Choroid plexus epithelial cell (primary cell): Measurements from ENCODE around the gene TPST2.

ENCODE experiments used
- DNase-seq: peaks from one replicate; pipeline ENCODE4 v3.0.0-alpha.2; 2010; ENCODE audit warnings: low read depth
- H3K4me3 ChIP-seq: 2 replicates; pipeline ENCODE4 v1.5.1; 2011; ENCODE audit warnings: low read depth, mild to moderate bottlenecking, control low read depth, low read length, moderate library complexity
- TF ChIP-seq, protein P1 (sequence below): conservative IDR thresholded peaks from 2 replicates; pipeline ENCODE4 v1.5.1; 2011; ENCODE audit warnings: low read depth, mild to moderate bottlenecking, control low read depth, inconsistent platforms, low read length, moderate library complexity

The TPST2 gene

GRCh38 chr22:26547426-26547825, 42.5 kb downstream of the TPST2 start:
- no peak overlapping the region for H3K4me3 ChIP-seq
- TF ChIP-seq, protein P1, sequence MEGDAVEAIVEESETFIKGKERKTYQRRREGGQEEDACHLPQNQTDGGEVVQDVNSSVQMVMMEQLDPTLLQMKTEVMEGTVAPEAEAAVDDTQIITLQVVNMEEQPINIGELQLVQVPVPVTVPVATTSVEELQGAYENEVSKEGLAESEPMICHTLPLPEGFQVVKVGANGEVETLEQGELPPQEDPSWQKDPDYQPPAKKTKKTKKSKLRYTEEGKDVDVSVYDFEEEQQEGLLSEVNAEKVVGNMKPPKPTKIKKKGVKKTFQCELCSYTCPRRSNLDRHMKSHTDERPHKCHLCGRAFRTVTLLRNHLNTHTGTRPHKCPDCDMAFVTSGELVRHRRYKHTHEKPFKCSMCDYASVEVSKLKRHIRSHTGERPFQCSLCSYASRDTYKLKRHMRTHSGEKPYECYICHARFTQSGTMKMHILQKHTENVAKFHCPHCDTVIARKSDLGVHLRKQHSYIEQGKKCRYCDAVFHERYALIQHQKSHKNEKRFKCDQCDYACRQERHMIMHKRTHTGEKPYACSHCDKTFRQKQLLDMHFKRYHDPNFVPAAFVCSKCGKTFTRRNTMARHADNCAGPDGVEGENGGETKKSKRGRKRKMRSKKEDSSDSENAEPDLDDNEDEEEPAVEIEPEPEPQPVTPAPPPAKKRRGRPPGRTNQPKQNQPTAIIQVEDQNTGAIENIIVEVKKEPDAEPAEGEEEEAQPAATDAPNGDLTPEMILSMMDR, result no peak
- DNase-seq, result no peak

DNA sequence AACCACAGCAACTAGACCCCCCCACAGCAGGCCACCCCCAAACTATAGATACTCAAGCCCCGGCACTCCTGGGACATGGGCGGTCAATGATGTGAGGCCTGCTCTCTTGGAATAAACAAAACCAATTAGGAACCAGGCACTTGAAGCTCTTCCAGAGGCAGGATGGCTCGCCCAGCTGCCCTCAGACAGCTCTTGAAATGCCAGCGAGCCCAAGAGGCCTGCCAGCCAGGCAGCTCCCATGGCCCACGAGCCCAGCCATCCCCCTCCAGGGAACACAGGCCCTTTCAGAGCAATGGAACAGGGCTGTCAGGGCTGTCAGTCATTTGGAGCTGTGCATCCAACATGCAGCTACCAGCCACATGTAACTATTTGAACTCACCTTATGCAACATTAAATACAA, 43.6 kb downstream of the TPST2 start:
- H3K4me3 ChIP-seq, result no peak overlapping the region
- TF ChIP-seq, protein P1, result no peak
- DNase-seq, result no peak

DNA sequence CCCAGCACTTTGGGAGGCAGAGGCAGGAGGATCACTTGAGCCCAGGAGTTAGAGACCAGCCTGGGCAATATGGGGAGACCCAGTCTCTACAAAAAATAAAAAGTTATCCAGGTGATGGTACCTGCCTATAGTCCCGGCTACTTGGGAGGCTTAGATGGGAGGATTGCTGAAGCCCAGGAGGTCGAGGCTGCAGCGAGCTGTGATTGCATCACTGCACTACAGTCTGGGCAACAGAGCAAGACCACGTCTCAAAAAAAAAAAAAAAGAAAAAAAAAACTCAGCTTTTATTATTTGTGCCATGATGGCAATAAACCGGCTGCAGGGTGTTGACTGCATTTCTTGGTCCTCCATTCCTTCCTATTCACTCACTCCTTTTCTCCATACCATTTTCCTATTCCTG, 44.1 kb downstream of the TPST2 start:
- TF ChIP-seq, protein P1, result no peak
- H3K4me3 ChIP-seq, result no peak overlapping the region
- DNase-seq, result no peak

DNA sequence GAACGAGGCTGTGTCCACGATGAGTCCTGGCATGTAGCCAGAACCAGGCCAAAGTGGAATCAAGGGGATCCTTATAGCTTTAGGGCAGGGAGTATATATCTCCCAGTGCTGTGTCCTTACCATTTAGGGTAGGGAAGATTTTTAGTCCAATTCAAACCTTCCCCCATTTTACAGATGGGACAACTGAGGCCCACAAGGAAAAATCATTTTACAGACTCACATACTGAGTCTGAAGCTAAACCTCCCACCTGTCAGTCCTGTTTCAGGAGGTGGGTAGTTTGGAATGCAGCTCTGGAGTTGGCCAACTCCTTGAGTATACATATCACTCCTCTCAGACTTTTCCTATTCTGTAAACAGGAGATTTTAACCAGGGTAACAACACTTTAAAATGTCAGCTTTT, 44.5 kb downstream of the TPST2 start:
- H3K4me3 ChIP-seq, result no peak overlapping the region
- TF ChIP-seq, protein P1, result no peak
- DNase-seq, result no peak

DNA sequence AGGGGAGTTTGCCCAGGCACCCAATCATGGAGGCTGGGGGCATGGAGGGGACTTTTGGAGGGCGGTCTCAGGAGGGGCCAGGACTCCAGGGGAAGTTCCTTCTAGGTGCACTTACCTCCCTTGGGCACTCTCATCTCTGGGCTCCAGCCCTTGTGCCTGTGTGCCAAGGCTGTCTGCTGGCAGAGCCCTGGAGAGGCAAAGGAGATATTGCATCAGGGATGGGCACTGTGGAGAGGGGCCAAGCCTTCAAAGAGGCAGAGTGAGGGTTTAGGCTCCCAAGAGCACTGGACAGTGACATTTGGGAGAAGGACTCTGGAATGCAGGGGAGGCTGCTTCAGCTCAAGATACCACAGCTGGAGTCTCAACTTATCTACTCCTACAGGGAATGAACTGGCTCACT, 45.4 kb downstream of the TPST2 start:
- no peak overlapping the region for H3K4me3 ChIP-seq
- no peak for DNase-seq
- TF ChIP-seq, protein P1, result no peak

GRCh38 chr22:26542831-26543230, 47.1 kb downstream of the TPST2 start:
- DNase-seq, result no peak
- no peak overlapping the region for H3K4me3 ChIP-seq
- TF ChIP-seq, protein P1, result no peak

GRCh38 chr22:26541167-26541819, 48.6 kb downstream of the TPST2 start:
- TF ChIP-seq, protein P1, result no peak
- H3K4me3 ChIP-seq, result no peak overlapping the region
- no peak for DNase-seq
